DMS53 (cell line): ENCODE results near the gene TMIE.
"Not testable (repeated sequence)": the region's sequence is repeated elsewhere in the genome, so short reads cannot be mapped to it uniquely, and the experiment has no call there.

Experiments
- DNase-seq: peaks from one replicate; lab custom pipeline; 2025; lab: John Stamatoyannopoulos, UW

TMIE gene

DNA sequence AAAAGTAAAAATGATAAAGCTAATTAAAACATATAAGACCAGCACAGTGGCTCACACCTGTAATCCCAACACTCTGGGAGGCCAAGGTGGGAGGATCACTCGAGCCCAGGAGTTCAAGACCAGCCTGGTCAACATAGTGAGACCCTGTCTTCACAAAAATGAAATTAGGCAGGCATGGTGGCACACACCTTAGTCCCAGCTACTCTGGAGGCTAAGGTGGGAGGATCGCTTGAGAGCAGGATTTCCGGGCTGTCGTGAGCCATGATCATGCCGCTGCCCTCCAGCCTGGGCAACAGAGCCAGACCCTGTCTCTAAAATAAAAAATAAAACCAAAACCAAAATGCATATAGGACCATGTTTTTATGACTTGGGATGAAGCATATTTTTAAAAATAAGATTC, 21.3 kb downstream of the TMIE start:
- no peak for DNase-seq

GRCh38 chr3:46724424-46724823, 23.2 kb downstream of the TMIE start:
- no peak for DNase-seq

DNA sequence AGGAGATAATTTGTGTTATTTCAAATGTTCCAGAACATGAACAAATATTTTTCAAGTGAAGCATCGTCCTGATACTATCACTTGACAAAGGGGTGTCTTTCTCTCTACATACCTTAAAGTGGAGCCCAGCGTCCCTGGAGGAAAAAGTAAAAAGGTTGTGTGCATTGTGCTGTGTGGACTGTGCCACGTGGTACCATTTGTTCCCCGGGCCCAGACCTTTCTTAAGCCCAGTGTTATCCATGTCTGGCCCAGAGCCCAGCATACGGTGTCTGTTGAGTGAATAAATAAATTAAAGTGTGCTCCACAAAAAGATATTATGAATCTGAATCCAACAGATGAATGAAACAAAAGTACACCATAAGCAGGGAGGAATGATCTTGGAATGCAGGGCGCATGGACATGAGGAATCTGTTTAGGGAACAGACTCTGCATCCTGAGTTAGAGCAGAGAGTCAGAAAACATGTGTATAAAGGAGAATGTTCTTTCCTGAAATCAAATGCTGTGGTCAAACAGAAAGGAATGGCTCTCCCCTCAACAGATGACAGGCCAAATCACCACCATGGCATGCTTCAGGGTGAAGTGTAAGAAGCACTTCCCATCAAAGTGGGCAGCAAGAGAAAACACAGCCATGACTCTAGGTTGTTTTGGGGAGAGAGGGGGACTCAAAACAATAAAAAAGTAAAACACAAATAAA, 24.6 kb downstream of the TMIE start:
- no peak for DNase-seq

DNA sequence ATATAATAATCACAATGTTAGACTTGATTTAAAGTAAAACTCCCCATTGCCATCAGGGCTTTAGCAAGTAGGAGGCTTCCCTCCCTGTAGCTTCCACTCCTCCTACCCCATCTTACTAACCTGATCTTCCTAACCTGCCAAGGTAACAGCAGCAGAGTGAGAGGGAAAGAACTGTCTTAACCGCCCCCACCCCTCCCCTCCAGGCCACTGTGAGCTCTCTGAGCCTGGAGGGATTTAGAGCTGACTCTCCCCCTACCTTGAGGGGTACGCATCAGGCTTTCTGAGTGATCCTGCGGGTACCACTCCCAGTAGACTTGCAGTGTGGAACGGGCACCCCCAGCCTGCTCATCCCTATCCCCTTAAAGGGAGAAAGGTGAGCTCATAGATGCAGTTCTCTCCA, 27.8 kb downstream of the TMIE start:
- DNase-seq: no peak

GRCh38 chr3:46730819-46731218, 29.6 kb downstream of the TMIE start:
- peak; percentile 4 for DNase-seq

DNA sequence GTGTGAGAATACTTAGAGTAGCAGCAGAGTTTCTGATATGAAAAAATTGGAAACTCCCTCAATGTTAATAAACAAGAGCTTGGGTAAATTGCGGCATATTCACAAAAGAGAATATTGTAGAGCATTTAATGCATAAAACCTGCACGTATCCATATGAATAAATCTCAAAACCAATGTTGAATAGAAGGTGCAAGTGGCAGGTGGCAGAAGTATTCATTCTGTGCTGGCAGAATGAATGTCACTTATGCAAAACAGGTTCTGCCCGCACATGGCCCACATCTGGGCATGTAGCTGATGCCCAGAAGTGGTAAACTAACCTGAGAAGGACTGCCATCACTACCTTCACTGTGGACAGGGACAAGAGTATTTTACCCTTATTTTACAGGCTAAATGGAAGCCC, 30.6 kb downstream of the TMIE start:
- DNase-seq: no peak

DNA sequence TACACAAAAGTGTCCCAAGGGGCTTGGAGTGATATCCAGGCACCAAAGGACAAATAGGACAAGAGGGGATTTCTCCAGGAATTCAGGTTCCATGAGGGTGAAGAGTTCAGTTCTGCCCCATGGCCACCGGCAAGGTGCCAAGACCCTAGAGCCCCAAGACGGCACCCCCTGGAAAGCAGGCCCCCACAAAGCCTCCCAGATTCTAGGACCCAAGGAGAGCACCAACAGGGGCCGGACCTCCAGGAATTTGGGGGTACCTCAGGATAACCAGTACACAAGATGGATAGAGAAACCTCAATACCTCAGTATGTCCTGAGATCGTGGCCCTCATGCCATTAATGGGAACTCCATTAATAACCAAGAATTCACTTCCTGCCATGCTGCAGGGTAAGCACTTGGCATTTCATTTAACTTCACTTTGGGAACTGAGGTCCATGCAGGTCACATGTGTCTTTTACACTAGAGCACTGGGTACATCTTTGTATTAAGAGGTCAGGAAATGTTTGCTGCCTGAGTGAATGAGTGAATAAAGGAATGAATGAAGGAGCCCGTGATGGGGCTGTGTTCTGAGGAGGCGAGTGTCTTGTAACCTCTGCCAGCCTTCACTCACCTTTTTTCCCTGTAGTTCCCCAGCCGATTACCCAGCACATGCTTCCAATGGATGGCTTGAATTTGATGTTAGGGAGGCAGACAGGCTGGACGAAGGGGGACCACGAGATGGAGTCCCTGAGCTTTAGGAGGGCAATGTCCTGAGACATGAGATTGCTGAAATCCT, 32.0 kb downstream of the TMIE start:
- DNase-seq: no peak

- no peak for DNase-seq
Observed at GRCh38 chr3:46734773-46735172, 33.6 kb downstream of the TMIE start.

- no peak for DNase-seq
Observed at GRCh38 chr3:46736006-46736872, 35.0 kb downstream of the TMIE start.

GRCh38 chr3:46737329-46737731, 36.1 kb downstream of the TMIE start:
- no peak for DNase-seq

DNA sequence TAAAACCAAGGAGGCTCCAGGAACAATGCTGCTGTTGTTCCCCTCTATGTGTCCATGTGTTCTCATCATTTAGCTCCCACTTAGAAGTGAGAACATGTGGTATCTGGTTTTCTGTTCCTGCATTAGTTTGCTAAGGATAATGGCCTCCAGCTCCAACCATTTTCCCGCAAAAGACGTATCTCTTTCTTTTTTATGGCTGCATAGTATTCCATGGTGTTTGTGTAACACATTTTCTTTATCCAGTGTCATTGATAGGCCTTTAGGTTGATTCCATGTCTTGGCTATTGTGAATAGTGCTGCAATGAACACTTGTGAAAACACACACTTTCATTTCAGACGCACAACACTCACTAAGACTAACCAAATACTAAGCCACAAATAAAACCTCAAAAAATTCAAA, 38.4 kb downstream of the TMIE start:
- DNase-seq: not testable (repeated sequence)

DNA sequence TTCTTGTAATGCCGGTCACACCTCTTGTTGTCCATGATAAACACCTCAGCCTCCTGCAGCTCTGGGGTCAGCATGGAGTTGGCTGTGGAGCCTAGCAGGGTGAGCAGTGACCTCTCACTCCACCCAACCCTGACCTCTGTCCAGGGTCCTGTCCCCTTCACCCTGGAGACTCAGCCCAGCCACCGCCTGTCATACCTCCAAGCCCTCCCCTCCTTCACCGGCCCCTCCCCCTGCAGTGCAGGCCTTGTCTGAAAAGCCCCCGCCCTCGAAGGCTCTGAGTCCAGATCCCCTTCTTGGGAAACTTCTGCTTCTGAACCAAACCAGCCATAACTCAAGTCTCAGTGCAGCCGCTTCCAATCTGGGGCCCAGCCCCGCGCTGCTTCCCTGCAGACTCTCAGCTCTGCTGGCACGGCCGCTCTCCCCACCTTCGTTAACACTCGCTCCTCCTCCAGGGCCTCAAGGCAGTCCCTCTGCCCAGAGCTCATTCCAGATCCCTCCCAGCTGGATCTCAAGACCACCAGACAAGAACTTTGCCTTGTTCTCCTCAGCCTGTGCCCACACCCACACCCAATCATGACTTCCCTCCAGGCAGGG, 41.9 kb downstream of the TMIE start:
- no peak for DNase-seq

GRCh38 chr3:46746711-46747110, 45.5 kb downstream of the TMIE start:
- no peak for DNase-seq

DNA sequence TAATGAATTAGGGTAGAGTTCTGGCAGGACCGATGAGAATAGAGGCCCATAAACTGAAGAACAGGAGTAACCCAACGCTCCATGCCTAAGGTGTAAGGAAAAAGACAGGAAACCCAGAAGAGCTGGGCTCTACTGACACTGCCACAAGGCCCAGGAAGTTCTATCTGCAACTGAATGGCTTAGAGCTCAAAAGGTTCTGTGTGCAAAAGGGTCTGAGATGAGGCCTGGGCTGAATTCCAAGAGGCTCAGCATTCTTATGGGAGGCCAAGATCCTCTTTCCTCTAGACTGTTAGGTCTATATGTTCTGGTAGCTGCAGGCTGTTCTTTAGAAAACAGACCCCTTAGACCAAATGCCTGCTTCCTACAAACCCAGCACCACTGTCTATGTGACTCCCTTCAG, 47.0 kb downstream of the TMIE start:
- DNase-seq: no peak

DNA sequence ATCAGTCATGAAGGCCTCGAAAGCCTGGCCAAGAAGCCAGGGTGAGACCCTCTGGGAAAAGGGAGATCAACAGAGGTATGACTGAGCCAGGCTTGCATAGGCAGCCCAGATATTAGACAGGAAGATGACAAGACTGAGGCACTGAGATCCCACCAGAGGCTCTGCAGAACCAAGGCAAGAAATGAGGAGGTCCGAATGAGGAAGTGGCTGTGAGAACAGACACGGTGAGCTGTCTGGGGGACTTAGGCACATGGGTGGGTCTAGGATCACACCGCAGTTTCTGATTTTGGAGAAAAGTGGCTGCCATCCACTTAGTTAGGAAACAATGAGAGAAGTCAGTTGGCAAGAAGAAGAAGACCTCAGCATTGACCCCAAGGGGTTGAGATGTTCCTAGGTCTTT, 47.9 kb downstream of the TMIE start:
- no peak for DNase-seq

DNA sequence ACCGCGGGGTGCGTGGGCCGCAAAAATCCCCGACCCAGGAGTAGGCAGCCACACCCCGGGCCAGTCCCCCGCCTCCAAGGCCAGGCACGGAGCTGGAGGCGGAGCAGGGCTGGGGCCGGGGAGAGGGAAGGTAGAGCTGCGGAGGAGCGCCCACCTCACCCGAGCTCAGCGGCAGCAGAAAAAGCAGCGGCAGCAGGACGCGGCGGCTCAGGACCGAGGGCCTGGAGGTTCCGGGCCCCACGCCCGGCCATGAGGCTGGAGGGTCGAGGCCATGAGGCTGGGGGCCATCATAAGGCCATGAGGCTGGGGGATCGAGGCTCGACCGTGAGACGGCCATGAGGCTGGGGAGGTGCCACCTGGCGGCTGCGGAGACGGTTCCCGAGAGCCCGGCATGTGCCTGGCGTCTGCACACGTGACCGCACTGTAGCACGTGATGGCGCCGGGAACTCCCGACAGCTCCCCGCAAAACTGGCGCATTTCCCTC, 49.4 kb downstream of the TMIE start:
- DNase-seq: no peak

- not testable (repeated sequence) for DNase-seq
Observed at GRCh38 chr3:46753127-46753526, 51.9 kb downstream of the TMIE start.

- DNase-seq: no peak
Observed at GRCh38 chr3:46755646-46756045, 54.5 kb downstream of the TMIE start.

- DNase-seq: no peak
Observed at GRCh38 chr3:46756642-46757041, 55.5 kb downstream of the TMIE start.

DNA sequence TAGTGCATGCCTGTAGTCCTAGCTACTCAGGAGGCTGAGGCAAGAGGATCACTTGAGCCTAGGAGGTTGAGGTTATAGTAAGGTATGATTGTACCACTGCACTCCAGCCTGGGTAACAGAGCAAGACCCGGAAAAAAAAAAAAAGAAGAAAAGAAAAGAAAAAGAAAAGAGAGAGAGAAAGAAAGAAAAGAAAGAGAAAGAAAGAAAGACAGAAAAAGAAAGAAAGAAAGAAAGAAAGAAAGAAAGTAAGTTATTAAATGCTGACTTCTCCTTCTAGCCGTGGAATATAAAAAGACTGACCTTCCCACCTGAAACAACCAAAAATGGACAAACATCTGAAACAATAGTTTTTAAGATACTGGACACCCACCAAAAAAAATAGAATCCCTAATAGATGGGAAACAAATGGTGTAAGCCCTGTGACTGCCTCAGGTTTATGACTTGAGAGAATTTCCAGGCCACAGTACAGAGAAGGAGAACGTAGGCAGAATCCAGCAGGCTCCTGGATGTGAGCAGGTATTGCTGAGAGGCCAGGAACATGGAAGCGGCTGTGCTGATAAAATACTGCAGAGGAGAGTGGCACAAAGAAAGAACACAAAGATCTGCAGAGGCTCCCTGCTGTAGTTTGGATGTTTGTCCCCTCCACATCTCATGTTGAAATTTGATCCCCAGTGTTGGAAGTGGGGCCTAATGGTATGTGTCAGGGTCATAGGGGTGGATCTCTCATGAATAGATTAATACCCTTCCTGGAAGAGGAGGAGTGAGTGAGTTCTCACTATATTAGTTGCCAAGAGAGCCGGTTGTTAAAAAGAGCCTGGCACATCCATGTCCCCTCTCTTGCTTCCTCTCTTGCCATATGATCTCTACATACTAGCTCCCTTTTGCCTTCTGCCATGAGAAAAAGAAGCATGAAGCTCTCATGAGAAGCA, 58.3 kb downstream of the TMIE start:
- no peak for DNase-seq
